HEK293 (cell line): ENCODE measurements around the gene ESR2.

Source experiments
- ZNF202 ChIP-seq: fragments of 450-650 bp; formaldehyde crosslinking; IDR thresholded peaks from 2 replicates; pipeline ENCODE4 v1.5.1; 2016; ENCODE audit warnings: missing biosample characterization, missing genetic modification characterization, borderline replicate concordance
- ZNF785 ChIP-seq: fragments of 450-650 bp; formaldehyde crosslinking; IDR thresholded peaks from 2 replicates; pipeline ENCODE4 v1.5.1; 2016; ENCODE audit warnings: missing biosample characterization, missing genetic modification characterization
- TF ChIP-seq, protein P1 (sequence below): fragments of 450-650 bp; formaldehyde crosslinking; IDR thresholded peaks from 2 replicates; pipeline ENCODE4 v1.5.1; 2017; ENCODE audit warnings: missing biosample characterization, missing genetic modification characterization
- TF ChIP-seq, protein P2 (sequence below): fragments of 450-650 bp; formaldehyde crosslinking; IDR thresholded peaks from 2 replicates; pipeline ENCODE4 v1.5.1; 2016; ENCODE audit warnings: missing biosample characterization, missing genetic modification characterization

- TF ChIP-seq, protein P1, sequence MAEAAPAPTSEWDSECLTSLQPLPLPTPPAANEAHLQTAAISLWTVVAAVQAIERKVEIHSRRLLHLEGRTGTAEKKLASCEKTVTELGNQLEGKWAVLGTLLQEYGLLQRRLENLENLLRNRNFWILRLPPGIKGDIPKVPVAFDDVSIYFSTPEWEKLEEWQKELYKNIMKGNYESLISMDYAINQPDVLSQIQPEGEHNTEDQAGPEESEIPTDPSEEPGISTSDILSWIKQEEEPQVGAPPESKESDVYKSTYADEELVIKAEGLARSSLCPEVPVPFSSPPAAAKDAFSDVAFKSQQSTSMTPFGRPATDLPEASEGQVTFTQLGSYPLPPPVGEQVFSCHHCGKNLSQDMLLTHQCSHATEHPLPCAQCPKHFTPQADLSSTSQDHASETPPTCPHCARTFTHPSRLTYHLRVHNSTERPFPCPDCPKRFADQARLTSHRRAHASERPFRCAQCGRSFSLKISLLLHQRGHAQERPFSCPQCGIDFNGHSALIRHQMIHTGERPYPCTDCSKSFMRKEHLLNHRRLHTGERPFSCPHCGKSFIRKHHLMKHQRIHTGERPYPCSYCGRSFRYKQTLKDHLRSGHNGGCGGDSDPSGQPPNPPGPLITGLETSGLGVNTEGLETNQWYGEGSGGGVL: no peak
- TF ChIP-seq ZNF202 (tag by site-specific recombination) (no peak), ZNF785 (no peak)
- TF ChIP-seq, protein P2, sequence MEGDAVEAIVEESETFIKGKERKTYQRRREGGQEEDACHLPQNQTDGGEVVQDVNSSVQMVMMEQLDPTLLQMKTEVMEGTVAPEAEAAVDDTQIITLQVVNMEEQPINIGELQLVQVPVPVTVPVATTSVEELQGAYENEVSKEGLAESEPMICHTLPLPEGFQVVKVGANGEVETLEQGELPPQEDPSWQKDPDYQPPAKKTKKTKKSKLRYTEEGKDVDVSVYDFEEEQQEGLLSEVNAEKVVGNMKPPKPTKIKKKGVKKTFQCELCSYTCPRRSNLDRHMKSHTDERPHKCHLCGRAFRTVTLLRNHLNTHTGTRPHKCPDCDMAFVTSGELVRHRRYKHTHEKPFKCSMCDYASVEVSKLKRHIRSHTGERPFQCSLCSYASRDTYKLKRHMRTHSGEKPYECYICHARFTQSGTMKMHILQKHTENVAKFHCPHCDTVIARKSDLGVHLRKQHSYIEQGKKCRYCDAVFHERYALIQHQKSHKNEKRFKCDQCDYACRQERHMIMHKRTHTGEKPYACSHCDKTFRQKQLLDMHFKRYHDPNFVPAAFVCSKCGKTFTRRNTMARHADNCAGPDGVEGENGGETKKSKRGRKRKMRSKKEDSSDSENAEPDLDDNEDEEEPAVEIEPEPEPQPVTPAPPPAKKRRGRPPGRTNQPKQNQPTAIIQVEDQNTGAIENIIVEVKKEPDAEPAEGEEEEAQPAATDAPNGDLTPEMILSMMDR (tag by site-specific recombination): no peak
Measured at GRCh38 chr14:64220466-64220865, 73.7 kb downstream of the ESR2 start.
